GM11168 (cell line): Measurements from ENCODE around the gene ARL5B.

Experiments used
- in situ Hi-C: fragments of 300-500 bp; cut with MboI; formaldehyde crosslinking; loops from one replicate; pipeline ENCODE4 v1.12.0; 2022; ENCODE audit warnings: low sequenced_read_pairs; ENCODE audit not compliant: unreplicated experiment

ARL5B gene

DNA sequence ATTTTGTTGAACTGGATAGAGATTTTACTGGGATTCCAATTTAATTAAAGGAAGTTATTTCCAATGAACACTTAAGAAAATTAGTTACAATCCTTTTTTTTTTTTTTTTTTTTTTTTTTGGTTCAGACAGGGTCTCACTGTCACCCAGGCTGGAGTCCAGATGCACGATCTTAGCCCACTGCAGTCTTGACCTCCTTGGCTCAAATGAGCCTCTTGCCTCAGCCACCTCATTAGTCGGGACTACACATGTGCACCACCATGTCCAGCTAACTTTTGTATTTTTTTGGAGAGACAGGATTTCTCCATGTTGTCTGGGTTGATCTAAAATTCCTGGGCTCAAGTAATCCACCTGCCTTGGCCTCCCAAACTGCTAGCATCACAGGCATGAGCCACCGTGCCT lies 2.5 kb upstream of the ARL5B start:
- in situ Hi-C loops = no loop called here

DNA sequence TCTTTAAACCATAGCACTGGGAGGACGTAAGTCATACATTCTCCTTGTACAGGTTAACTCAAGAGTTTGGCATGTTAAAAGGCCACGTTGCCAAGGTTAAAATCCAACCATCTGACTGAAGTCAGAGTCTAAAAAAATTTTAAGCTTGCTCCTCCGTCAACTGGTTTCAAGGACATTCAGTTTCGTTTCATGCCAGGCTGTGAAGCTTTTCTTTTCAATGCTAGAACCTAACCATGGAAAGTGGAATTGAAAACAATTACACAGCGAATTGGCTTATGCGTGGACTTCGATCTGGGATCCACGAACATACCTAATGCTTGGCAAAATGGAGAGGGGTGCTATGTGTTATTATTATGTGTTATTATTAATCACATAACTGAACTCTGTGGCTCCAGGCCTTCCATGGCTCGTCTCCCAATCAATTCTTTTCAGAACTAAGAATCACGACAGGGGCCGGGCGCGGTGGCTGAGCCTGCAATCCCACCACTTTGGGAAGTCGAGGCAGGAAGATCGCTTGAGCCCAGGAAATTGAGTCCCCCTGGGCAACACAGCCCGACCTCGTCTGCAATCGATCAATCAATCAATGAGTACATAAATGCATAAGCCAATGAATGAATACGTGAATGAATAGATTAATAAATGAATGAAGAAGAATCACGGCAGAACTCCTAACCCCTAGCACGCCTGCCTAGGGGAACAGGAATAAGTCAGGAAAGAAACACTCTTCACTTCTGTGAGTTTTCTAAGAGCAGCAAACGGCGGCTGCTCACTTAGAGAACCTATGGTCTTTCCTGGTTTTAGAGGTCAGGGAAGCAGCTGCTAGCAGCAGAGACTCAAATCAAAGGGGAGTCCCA lies 733 bp upstream of the ARL5B start:
- in situ Hi-C loops = no loop called here

DNA sequence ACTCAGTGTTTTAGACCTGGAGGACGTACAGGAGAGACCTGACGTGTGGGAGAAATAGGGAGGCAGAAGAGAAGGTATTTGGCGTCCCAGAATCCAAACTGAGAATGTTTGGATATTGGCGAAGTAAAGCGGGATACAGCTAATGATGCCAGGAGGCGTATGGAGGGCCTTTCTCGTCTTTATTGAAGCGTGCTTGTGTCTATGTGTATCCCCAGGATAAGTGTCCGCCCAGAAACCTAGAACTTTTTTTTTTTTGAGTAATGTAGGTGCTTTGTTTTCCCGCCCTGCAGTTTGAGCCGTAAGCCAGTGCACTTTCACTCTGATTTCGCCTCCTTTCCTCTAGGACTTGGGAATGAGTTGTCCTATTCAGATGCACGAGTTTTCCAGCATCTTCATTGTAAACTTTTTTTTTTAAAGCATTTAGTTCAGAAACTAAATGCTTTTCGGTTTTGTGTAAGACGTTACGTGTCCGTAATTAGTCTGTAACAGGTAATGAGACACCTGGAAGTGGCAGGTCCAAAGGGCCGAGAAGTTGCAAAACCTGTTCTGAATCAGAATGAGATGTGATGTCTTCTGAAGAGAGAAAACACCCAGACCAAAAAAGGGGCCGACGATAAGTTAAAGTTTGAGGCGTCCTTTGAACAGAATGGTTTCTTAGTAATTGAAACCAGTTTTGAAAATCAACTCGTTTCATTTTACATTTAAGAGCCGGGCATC lies 746 bp downstream of the ARL5B start:
- in situ Hi-C loops = no loop called here

DNA sequence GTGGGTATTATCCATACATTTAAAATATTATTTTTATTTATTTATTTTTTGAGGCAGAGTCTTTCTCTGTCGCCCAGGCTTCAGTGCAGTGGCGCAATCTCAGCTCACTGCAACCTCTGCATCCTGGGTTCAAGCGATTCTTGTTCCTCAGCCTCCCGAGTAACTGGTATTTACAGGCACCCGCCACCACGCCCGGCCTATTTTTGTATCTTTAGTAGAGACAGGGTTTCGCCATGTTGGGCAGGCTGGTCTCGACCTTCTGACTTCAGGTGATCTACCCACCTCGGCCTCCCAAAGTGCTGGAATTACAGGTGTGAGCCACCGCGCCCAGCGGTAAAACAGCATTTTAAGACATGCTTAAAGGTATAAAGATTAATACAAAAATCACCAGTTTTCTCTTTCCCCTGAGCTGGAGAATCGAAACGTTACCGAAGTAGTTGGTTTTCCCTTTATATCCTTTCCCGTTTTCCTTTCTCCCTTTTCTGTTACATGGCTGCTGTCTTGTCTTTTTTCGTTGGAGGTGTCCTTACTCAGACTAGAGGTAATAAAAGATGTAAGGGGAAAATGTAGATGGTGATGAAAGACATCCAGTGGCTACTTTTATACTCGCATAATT lies 1.7 kb downstream of the ARL5B start:
- in situ Hi-C loops = no loop called here

DNA sequence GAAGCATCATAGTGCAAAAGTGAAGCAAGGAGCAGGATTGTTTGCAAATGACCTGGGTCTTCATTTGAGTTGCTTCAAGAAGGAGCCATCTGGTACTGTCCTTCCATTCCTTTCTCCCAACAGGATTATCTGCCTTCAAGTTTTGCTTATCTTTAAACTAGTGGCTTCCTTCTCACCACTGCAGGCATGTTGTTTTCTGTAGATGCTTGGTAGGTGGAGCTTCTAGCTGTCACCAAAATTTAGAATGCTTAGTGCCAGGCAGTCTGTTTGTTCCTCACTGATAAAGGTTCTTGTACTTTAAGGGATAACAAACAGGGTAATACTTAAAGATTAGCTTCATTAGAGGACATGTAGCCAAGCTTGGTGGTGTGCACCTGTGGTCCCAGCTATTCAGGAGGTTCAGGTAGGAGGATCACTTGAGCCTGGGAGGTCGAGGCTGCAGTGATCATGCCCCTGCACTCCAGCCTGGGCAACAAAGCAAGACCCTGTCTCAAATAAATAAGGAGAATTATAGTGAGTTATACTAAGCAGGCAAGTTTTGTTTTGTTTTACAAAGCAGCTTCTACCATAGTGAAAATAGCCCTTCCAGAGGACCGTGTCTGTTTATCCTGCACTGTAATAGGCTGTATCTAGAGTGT lies 5.7 kb downstream of the ARL5B start:
- in situ Hi-C loops = no loop called here

DNA sequence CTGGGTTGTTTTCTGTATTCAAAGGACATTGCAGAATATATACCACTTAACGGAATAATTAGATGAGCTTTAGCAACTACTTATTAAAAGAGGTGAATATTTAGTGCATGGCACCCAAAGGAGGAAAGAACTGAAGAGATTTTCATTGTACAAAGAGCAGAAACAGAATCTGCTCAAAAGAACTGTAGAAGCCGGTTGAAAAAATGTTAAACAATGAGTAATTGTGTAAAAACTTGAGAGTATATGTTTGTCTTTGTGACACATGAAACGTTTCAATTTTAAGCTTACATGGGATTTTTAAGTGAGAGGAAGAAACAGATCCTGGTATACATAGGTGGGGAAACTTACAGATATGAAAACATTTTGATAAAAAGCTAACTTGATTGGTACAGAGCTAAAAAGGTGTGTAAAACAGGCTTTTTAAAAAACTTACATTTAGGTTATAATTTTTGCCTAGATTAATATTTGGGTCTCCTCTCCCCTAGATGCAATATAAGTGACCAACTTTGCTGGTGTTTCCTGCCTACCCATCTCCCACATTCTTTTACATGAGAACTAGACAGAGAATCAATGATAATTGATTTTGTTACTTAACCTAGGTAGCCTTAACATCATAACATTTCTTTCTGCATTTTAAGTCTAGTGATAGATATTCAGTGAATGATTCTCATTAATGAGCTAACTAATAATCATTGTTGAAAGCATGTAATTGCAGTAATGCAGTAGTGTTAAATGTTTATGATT lies 6.8 kb downstream of the ARL5B start:
- in situ Hi-C loops = no loop called here

DNA sequence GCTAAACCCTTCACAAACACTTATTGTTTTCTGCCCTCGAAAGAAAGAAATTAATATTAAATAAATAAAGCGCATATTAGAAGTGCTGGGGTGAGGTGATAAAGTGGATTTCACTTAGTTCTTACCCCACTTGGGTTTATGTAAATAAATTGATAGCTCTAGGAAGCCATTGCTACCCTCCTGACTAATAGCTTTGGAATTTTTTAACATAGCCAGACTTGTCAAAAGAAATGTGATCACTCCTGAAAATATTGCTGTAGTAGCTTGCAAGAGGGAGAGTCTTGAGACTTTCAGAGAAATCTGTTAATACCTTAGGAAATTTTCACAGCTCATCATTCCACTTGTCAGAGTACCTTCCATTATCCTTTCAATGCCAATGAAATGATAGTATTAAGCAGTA lies 7.6 kb downstream of the ARL5B start:
- in situ Hi-C loops = no loop called here

DNA sequence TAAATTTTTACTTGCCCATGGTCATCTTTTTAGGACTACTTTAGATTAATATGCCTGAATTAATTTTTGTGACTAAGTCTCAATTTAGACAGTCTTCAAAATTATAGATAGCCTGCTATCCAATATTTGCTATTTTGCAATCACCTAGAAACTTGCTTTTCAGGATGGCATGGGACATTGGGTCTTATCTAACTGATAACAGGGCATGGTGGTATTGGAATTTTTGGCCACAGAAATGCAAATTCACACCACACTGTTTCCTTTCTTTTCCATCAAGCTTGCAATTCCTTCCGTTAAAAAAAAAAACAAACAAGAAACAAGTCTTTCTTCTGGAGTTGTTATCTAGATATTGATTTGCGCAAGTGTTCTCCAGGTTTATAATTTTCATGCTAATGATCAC lies 8.8 kb downstream of the ARL5B start:
- in situ Hi-C loops = no loop called here

DNA sequence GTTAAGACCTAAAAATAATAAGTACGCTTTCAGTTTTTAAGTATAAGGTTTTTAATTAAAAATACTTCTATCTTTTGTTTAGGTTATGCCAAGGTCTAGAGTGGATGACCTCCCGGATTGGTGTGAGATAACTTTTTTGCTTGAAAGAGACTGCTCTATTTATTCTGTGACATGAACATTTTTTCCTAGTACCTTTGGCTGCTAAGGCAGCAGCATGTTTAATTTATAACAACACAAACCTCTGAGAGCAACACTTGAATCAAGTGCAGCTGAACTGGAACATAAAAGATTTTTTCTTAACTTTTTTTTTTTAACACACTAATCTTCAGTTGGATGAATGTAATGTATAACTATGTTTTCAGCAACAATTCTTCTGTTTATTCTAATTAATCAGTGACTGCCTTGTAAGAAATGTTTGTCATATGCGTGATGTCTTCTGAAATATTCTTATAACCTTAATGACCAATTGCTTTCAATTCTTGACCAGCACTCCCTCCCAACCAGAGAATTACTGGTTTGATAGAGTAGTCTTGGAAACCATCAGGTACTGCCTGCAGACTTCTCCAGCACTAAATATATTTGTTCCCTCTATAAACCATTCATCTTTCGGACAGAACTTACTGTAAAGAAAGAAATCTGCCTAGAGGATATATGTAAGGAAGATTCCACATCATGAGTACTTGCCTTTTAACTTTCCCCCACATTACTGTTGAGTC lies 16.0 kb downstream of the ARL5B start:
- in situ Hi-C loops = loop anchor here (25.0 kb wide), 1 partner anchor 1112 kb away; no protein-coding TSS in a partner anchor

DNA sequence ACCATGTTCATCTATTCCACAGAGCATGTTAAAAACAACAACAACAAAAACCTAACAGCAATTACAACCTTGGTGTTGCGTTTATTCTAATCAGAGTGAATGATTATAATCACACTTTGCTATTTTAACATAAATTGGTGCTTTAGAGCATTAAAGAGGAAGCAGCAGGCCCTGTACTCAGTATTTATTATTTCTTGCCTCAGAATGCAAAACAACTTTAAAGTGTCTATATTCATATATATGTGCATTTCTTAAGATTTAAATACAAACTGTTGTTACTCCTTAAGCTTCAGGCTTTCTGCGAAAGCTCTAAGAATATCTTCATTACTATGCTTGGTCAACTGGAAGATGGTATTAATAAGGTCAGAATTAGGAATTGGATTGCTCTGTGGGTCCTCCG lies 21.5 kb downstream of the ARL5B start:
- in situ Hi-C loops = loop anchor here (25.0 kb wide), 1 partner anchor 1107 kb away; no protein-coding TSS in a partner anchor

DNA sequence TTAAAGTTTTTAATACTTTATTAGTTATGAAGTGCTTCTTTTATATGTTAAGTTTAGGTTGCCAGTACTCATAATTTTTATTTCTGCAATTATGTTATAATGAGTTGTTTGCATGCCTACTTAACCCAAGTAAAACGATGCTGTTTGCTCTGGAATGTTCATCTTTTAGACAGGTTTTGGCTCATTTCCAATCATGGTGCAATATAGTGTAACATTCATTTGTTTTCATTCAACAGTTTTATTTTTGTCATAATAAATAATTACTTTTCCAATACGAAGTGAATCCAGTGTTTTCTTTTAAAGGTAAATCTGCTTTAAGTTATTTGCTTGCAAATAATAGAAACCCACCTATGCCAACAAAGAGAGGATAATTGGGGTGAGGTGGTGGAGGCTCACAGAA lies 22.1 kb downstream of the ARL5B start:
- in situ Hi-C loops = loop anchor here (25.0 kb wide), 1 partner anchor 1106 kb away; no protein-coding TSS in a partner anchor

DNA sequence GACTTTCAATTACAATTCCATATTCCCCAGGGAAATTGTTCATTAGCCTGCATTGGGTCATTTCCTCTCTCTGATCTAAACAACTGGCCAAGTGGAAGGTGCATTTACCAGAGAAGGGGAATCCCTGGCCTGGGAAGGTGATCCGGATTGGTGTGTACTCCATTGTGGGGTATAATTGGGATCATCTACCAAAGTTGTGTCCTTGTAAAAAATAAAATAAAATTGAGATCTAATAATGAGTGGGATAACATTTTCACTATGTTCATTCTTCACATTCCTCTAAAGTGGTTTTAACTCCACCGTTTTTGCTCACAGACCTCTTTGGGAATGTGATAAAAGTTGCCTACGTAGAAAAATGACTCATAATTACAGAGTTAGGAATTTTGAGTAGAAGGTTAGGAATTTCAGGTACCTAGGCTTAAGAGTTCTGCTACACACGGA lies 22.8 kb downstream of the ARL5B start:
- in situ Hi-C loops = loop anchor here (25.0 kb wide), 1 partner anchor 1105 kb away; no protein-coding TSS in a partner anchor

DNA sequence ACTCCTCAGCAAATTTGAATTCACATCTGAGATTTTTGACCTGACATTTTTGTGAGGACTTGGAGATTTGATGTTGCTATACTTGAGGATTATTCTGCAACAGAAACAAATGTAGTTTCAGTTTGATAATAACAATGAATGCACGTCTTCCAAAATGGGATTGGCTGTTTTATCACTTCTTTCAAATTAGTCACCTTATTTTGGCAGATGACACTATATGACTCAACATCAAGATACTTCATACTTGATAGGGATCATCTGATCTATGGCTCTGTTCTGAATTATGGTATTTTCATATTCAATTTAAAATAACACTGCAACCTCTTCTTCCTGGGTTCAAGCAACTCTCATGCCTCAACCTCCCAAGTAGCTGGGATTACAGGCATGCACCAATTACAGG lies 24.2 kb downstream of the ARL5B start:
- in situ Hi-C loops = loop anchor here (25.0 kb wide), 1 partner anchor 1104 kb away; no protein-coding TSS in a partner anchor

DNA sequence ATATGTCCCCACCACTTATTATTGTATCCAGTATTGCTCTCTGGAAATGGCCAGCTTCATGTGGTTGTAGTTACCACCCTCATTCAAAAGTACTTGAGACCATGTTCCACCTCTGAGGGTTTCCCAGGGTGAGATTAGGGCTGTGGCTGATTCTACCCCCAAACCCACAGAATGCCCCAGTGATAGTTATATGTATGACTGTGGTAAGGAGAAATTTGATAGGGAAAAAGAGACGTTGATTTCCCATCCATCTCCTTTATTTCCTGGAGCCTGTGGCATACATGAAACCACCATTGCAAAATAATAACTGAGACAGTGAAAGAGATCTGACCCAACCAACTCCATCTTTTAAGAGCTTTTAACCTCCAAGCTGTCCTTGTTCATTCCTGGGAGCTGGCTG lies 25.2 kb downstream of the ARL5B start:
- in situ Hi-C loops = loop anchor here (25.0 kb wide), 1 partner anchor 1103 kb away; no protein-coding TSS in a partner anchor

DNA sequence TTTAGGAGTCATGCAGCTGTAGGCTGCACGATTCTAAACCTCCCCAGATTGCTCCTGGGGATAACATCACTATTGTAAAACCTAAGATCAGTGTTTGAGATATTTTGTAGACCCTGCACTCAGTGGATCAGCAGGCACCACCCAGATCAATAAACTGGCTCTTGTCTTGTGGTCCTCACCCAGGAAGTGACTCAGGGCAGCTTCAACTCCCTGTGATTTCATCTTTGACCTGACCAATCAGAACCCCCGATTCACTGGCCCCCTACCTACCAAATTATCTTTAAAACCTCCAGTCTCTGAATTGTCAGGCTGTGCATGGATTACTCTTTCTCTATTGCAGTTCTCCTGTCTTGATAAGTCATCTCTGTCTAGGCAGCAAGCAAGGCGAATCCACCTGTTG lies 25.7 kb downstream of the ARL5B start:
- in situ Hi-C loops = loop anchor here (25.0 kb wide), 1 partner anchor 1102 kb away; no protein-coding TSS in a partner anchor

DNA sequence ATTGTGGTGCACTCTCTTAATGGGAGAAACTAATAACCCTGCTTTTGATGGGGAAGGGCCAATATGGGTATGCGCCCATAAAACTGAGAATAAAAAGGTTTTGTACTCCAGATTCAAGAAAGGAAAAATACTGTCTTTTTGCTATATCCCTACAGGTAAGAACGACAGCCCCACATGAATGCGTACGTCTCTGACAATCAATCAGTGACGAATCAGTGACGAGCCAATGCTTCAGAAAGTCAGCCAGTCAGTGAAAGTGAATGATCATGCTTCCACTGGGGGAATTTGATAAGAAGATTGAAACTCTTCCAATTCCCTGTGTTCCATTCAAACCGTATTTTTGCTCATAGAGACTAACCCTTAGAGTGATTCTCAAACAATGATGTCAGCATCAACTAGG lies 26.3 kb downstream of the ARL5B start:
- in situ Hi-C loops = loop anchor here (25.0 kb wide), 1 partner anchor 1102 kb away; no protein-coding TSS in a partner anchor

DNA sequence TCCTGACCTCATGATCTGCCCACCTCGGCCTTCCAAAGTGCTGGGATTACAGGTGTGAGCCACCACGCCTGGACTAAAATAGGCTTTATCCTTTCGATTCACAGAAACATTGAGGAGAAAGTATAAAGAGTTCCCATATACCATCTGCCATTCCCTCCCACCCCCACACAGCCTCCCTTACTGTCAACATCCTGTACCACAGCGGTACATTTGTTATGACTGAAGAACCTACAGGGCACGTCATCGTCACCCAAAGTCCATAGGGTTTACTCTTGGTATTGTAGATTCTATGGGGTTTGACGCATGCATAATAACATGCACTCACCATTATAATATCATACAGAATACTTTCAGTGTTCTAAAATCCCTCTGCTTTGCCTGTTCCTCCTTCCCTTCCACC lies 28.0 kb downstream of the ARL5B start:
- in situ Hi-C loops = loop anchor here (25.0 kb wide), 1 partner anchor 1100 kb away; no protein-coding TSS in a partner anchor

DNA sequence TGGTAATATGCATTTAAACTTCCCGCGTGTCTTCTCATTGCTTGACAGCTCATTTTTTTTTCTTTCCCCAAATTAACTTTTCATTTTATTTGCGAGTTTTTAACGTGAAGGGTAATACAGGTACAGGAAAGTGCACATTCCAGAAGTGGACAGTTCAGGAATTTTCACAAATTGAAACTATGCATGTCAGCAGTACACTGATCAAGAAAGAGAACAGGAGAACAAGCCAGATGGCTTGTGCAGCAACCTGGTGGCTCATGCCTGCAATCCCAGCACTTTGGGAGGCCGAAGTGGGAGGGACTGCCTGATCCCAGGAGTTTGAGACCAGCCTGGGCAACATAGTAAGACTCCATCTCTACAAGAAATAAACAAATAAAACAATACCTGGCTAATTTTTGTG lies 28.5 kb downstream of the ARL5B start:
- in situ Hi-C loops = loop anchor here (25.0 kb wide), 1 partner anchor 1100 kb away; no protein-coding TSS in a partner anchor

DNA sequence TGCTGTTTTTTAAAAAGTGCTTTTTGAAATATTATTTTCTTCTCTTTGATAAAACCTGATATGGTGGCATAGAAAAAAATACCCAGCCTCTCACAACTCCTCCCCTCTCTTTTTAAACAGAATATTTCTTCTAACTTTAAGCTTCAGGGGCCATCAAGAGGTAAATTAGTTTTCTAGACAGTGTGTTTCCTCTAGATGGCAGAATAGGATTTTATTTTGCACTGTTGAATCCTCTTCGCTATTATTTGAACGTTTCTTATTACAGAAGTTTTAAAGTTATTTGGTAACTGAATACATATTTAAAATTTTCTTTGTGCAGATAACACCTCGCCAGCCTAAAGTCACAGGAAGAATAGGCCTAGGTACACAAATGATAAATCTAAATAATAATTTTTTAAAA lies 30.3 kb downstream of the ARL5B start:
- in situ Hi-C loops = loop anchor here (25.0 kb wide), 1 partner anchor 1098 kb away; no protein-coding TSS in a partner anchor
